CD14-positive monocyte (primary cell): ENCODE measurements around the gene SSBP3. TPM values are rescaled to one million over a fixed set of nuclear protein-coding genes. Genes with fewer than 3 reads are reported as not detected.
"Not testable (repeated sequence)": the region's sequence is repeated elsewhere in the genome, so short reads cannot be mapped to it uniquely, and the experiment has no call there.

Experiments
- DNase-seq, 3 donors: peaks; one replicate each; pipeline ENCODE4 v3.0.0-alpha.2; 2011 to 2022
- H2AFZ ChIP-seq: 2 replicates; pipeline ENCODE4 v1.6.0; 2012; ENCODE audit warnings: mild to moderate bottlenecking, low read depth, low read length, inconsistent platforms; ENCODE audit not compliant: insufficient read depth, poor library complexity, severe bottlenecking
- H3K27ac ChIP-seq, 2 donors: 1 replicate in 1 of 2; 2 replicates in 1 of 2; pipeline ENCODE4 v1.5.1; 2012 to 2013; ENCODE audit warnings: low read length in 2 of 2, control low read depth in 1 of 2, inconsistent platforms in 1 of 2, low read depth in 1 of 2, mild to moderate bottlenecking in 1 of 2
- H3K27me3 ChIP-seq, 2 donors: one replicate each; pipeline versions ENCODE4 v1.6.0 to v1.6.1; 2011 to 2013; ENCODE audit warnings: low read length in 2 of 2; ENCODE audit not compliant: control insufficient read depth in 2 of 2, insufficient read depth in 2 of 2
- H3K36me3 ChIP-seq, 2 donors: replicated peaks in 1 of 2; 1 replicate in 1 of 2; 2 replicates in 1 of 2; pipeline versions ENCODE4 v1.5.1 to v1.6.1; 2012 to 2013; ENCODE audit warnings: low read length in 2 of 2, control low read depth in 1 of 2, inconsistent platforms in 1 of 2, mild to moderate bottlenecking in 1 of 2; ENCODE audit not compliant: insufficient read depth in 2 of 2, control insufficient read depth in 1 of 2
- H3K4me1 ChIP-seq, 2 donors: 1 replicate in 1 of 2; 2 replicates in 1 of 2; pipeline versions ENCODE4 v1.5.1 to v1.6.1; 2012 to 2013; ENCODE audit warnings: low read length in 2 of 2, control low read depth in 1 of 2, inconsistent platforms in 1 of 2, mild to moderate bottlenecking in 1 of 2, moderate library complexity in 1 of 2; ENCODE audit not compliant: insufficient read depth in 2 of 2, control insufficient read depth in 1 of 2
- H3K4me2 ChIP-seq: replicated peaks from 2 replicates; pipeline ENCODE3; 2012; ENCODE audit warnings: low read length, moderate library complexity, mild to moderate bottlenecking; ENCODE audit not compliant: poor library complexity, severe bottlenecking; ENCODE audit errors: extremely low read depth
- H3K4me3 ChIP-seq, 3 experiments: fragments of 200-600 bp in 1 of 3; sonication (generic) in 1 of 3; replicated peaks in 1 of 3; 1 replicate in 2 of 3; 2 replicates in 1 of 3; pipeline ENCODE4 v1.5.1; 2011 to 2013; ENCODE audit warnings: low read length in 3 of 3, mild to moderate bottlenecking in 3 of 3, control low read depth in 2 of 3, low read depth in 2 of 3, inconsistent platforms in 1 of 3, moderate library complexity in 1 of 3
- H3K79me2 ChIP-seq: 2 replicates; pipeline ENCODE4 v1.6.0; 2012; ENCODE audit warnings: mild to moderate bottlenecking, control low read depth, inconsistent platforms, low read length, moderate library complexity; ENCODE audit not compliant: insufficient read depth
- H3K9ac ChIP-seq: 2 replicates; pipeline ENCODE4 v1.6.0; 2017; ENCODE audit warnings: low read length, mild to moderate bottlenecking; ENCODE audit not compliant: insufficient read depth, poor library complexity, severe bottlenecking
- H3K9me3 ChIP-seq, 2 donors: replicated peaks in 1 of 2; 1 replicate in 1 of 2; 2 replicates in 1 of 2; pipeline versions ENCODE4 v1.5.1 to v1.6.1; 2012 to 2013; ENCODE audit warnings: low read length in 2 of 2, control low read depth in 1 of 2; ENCODE audit not compliant: control insufficient read depth in 1 of 2, insufficient read depth in 1 of 2
- H4K20me1 ChIP-seq: 2 replicates; pipeline ENCODE4 v1.6.0; 2012; ENCODE audit warnings: mild to moderate bottlenecking, low read length, control low read depth, moderate library complexity; ENCODE audit not compliant: insufficient read depth
- H3K27ac Mint-ChIP-seq, 7 donors: one replicate each; pipeline ENCODE4 v1.8.0; 2020; ENCODE audit warnings: mild to moderate bottlenecking in 7 of 7, mixed read lengths in 7 of 7, moderate library complexity in 6 of 7, inconsistent platforms in 2 of 7
- H3K27me3 Mint-ChIP-seq, 3 donors: one replicate each; pipeline ENCODE4 v1.8.0; 2021 to 2022; ENCODE audit warnings: low read depth in 3 of 3, mild to moderate bottlenecking in 3 of 3, mixed read lengths in 3 of 3, moderate library complexity in 3 of 3, inconsistent platforms in 1 of 3
- H3K36me3 Mint-ChIP-seq, 2 donors: one replicate each; pipeline ENCODE4 v1.8.0; 2020; ENCODE audit warnings: mixed read lengths in 2 of 2, inconsistent platforms in 1 of 2, mild to moderate bottlenecking in 1 of 2
- H3K4me1 Mint-ChIP-seq: one replicate; pipeline ENCODE4 v1.8.0; 2020; ENCODE audit warnings: mild to moderate bottlenecking, mixed read lengths
- H3K4me3 Mint-ChIP-seq, 2 donors: one replicate each; pipeline ENCODE4 v1.8.0; 2020; ENCODE audit warnings: mild to moderate bottlenecking in 2 of 2, mixed read lengths in 2 of 2, moderate library complexity in 1 of 2
- H3K9me3 Mint-ChIP-seq, 7 donors: one replicate each; pipeline ENCODE4 v1.8.0; 2020 to 2022; ENCODE audit warnings: mixed read lengths in 7 of 7, mild to moderate bottlenecking in 6 of 7, moderate library complexity in 6 of 7, inconsistent platforms in 2 of 7
- WGBS: methylation state at CpG from one replicate; pipeline ENCODE4 v1.1.5; 2013; ENCODE audit warnings: missing lambda C conversion rate; ENCODE audit not compliant: insufficient coverage; 5-methylcytosine and 5-hydroxymethylcytosine counted together
- intact Hi-C, 2 donors: fragments of 100-400 bp; cut with micrococcal nuclease; formaldehyde crosslinking; loops; one replicate each; pipeline versions ENCODE4 v1.15.0 to v1.15.1; 2023
- polyA plus RNA-seq, 3 donors: library from polyadenylated mRNA; depleted of rRNA in 1 of 3; unstranded in 2 of 3; stranded (reverse) in 1 of 3; fragments of 300-500 nt in 2 of 3; fragments of >200 nt in 1 of 3; fragmentation: Illumina TruSeq in 2 of 3; gene quantifications; 1 replicate in 2 of 3; 2 replicates in 1 of 3; pipeline ENCODE4 v1.2.3, GENCODE V29; 2012 to 2021
- TF ChIP-seq, protein P1 (sequence below): fragments of 200-600 bp; IDR thresholded peaks from one replicate; pipeline ENCODE4 v1.8.0; 2022; ENCODE audit warnings: antibody characterized with exemption, mild to moderate bottlenecking

The SSBP3 gene
- polyA plus RNA-seq, 3 donors: 4.1 to 30.7 (median 4.3) TPM

DNA sequence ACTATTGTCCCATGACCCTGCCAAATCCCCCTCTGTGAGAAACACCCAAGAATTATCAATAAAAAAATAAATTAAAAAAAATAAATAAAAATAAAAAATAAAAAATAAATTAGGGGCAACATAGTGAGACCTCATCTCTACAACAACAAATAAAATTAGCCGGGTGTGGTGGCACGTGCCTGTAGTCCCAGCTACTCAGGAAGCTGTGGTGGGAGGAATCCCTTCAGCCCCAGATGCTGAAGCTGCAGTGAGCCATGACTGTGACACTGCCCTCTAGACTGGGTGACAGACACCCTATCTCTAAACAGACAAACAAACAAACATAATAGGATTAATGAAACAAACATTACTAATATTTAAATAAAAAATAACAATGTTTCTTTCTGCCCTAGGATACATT lies 171.9 kb downstream of the SSBP3 start:
- intact Hi-C loops: no loop called here
- peaks cover 35% of the 10 kb centered on the region for H3K4me1 Mint-ChIP-seq
- no peak overlapping the region for H3K4me3 Mint-ChIP-seq

DNA sequence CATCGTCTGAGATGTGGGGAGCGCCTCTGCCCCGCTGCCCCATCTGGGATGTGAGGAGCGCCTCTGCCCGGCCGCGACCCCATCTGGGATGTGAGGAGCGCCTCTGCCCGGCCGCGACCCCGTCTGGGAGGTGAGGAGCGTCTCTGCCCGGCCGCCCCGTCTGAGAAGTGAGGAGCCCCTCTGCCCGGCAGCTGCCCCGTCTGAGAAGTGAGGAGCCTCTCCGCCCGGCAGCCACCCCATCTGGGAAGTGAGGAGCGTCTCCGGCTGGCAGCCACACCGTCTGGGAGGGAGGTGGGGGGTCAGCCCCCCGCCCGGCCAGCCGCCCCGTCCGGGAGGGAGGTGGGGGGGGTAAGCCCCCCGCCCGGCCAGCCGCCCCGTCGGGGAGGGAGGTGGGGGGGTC lies 173.0 kb downstream of the SSBP3 start:
- H3K27me3 ChIP-seq, H3K9ac ChIP-seq, H3K27ac ChIP-seq, DNase-seq, H3K27ac Mint-ChIP-seq, H3K9me3 Mint-ChIP-seq, H3K9me3 ChIP-seq, H3K27me3 Mint-ChIP-seq, H3K4me3 ChIP-seq, H3K79me2 ChIP-seq, H2AFZ ChIP-seq, H4K20me1 ChIP-seq, H3K4me2 ChIP-seq, H3K4me3 Mint-ChIP-seq, intact Hi-C loops: not testable (repeated sequence)
- H3K36me3 ChIP-seq: peaks cover 5 to 16% of the 10 kb centered on the region in 2 donors
- peaks cover 30 to 39% of the 10 kb centered on the region in 2 donors for H3K36me3 Mint-ChIP-seq
- H3K4me1 ChIP-seq: peaks cover 18 to 37% of the 10 kb centered on the region in 2 donors
- 100% methylated on average over 2 of the region's 33 CpGs for WGBS
- H3K4me1 Mint-ChIP-seq: peaks cover 32% of the 10 kb centered on the region

More for the DNA sequence above, 171.9 kb downstream of the SSBP3 start:
- WGBS: no CpG with 5 or more reads among the region's 2 CpGs
- Histone ChIP-seq H3K4me1 (peaks cover 24 to 40% of the 10 kb centered on the region in 2 donors), H3K9me3 (no peaks in the 10 kb centered on the region), H2AFZ (no peak overlapping the region), H3K27ac (no peak overlapping the region), H3K79me2 (no peaks in the 10 kb centered on the region), H4K20me1 (no peaks in the 10 kb centered on the region), H3K27me3 (no peaks in the 10 kb centered on the region), H3K4me2 (no peak overlapping the region), H3K36me3 (peaks cover 5 to 16% of the 10 kb centered on the region in 2 donors), H3K4me3 (no peak overlapping the region), H3K9ac (no peak overlapping the region)
- no peak for DNase-seq
- TF ChIP-seq, protein P1, sequence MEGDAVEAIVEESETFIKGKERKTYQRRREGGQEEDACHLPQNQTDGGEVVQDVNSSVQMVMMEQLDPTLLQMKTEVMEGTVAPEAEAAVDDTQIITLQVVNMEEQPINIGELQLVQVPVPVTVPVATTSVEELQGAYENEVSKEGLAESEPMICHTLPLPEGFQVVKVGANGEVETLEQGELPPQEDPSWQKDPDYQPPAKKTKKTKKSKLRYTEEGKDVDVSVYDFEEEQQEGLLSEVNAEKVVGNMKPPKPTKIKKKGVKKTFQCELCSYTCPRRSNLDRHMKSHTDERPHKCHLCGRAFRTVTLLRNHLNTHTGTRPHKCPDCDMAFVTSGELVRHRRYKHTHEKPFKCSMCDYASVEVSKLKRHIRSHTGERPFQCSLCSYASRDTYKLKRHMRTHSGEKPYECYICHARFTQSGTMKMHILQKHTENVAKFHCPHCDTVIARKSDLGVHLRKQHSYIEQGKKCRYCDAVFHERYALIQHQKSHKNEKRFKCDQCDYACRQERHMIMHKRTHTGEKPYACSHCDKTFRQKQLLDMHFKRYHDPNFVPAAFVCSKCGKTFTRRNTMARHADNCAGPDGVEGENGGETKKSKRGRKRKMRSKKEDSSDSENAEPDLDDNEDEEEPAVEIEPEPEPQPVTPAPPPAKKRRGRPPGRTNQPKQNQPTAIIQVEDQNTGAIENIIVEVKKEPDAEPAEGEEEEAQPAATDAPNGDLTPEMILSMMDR: no peak
- H3K36me3 Mint-ChIP-seq: peaks cover 24 to 32% of the 10 kb centered on the region in 2 donors
- H3K9me3 Mint-ChIP-seq: no peaks in the 10 kb centered on the region
- H3K27me3 Mint-ChIP-seq: peaks cover 0 to 2% (median 1%) of the 10 kb centered on the region in 3 donors
- H3K27ac Mint-ChIP-seq: no peak overlapping the region
